Immature natural killer cell (primary cell): ENCODE data around the gene CTRB2. TPM values are rescaled to one million over a fixed set of nuclear protein-coding genes. Genes with fewer than 3 reads are reported as not detected.

Experiments
- DNase-seq, 3 donors: peaks; one replicate each; pipeline ENCODE4 v3.0.0; 2022; ENCODE audit warnings: mixed read lengths in 1 of 3
- H3K27ac Mint-ChIP-seq, 6 donors: one replicate each; pipeline ENCODE4 v1.8.0; 2020; ENCODE audit warnings: mixed read lengths in 6 of 6, mild to moderate bottlenecking in 5 of 6, inconsistent platforms in 4 of 6, moderate library complexity in 3 of 6
- H3K27me3 Mint-ChIP-seq, 3 donors: one replicate each; pipeline ENCODE4 v1.8.0; 2020 to 2021; ENCODE audit warnings: low read depth in 3 of 3, mild to moderate bottlenecking in 3 of 3, mixed read lengths in 3 of 3, moderate library complexity in 3 of 3, inconsistent platforms in 1 of 3
- H3K36me3 Mint-ChIP-seq, 3 donors: one replicate each; pipeline ENCODE4 v1.8.0; 2020; ENCODE audit warnings: mixed read lengths in 3 of 3, inconsistent platforms in 2 of 3, mild to moderate bottlenecking in 2 of 3
- H3K4me1 Mint-ChIP-seq, 2 donors: one replicate each; pipeline ENCODE4 v1.8.0; 2020; ENCODE audit warnings: inconsistent platforms in 2 of 2, mild to moderate bottlenecking in 2 of 2, mixed read lengths in 2 of 2, moderate library complexity in 1 of 2
- H3K4me3 Mint-ChIP-seq, 5 donors: one replicate each; pipeline ENCODE4 v1.8.0; 2020; ENCODE audit warnings: mild to moderate bottlenecking in 5 of 5, mixed read lengths in 5 of 5, inconsistent platforms in 3 of 5, moderate library complexity in 3 of 5
- H3K9me3 Mint-ChIP-seq, 6 donors: one replicate each; pipeline ENCODE4 v1.8.0; 2020; ENCODE audit warnings: mild to moderate bottlenecking in 6 of 6, mixed read lengths in 6 of 6, inconsistent platforms in 4 of 6, moderate library complexity in 3 of 6
- polyA plus RNA-seq, 3 donors: library from polyadenylated mRNA; unstranded; fragments of 300-500 nt; fragmentation: Illumina TruSeq; gene quantifications; one replicate each; pipeline ENCODE4 v1.2.3, GENCODE V29; 2021

The CTRB2 gene
- polyA plus RNA-seq, 3 donors from 2014 or later: not detected

DNA sequence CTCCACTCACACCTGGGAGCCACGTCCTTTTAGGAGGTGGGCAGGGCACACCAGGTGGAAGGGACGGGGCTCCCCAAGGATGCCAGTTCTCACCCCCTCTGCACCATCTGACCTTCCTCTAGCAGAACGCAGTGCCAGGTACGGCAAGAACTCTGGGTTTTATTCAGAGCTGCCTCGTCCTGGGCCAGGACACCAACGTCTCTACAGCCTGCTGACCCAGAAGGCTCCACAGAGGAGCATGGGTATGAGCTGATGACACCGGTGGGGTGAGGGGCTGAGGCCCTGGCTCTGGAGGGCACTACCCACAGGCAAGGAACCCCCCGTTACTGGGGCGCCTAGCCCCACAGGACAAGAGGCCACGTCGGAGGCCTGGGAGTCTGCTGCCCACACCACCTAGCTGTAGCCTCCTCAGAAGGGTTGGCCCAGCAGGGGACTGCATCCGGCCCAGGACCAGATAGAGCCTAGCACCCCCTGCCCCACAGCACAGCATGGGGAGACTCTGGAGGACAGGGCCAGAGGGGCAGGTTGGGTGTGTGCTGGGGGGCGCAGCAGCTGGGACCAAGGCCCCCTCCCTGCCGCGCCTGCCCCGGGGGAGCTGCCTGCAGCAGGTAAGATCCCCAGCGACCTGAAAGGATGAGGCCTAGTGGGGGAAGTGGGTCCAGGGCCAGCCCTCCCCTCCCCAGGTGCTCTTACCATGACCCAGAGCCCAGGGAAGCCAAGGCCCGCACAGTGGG lies 30.6 kb upstream of the CTRB2 start:
- no peak for DNase-seq
- H3K9me3 Mint-ChIP-seq: no peaks in the 10 kb centered on the region
- no peak overlapping the region for H3K4me3 Mint-ChIP-seq
- H3K27ac Mint-ChIP-seq: no peak overlapping the region
- H3K27me3 Mint-ChIP-seq: peaks cover 3 to 12% (median 7%) of the 10 kb centered on the region in 3 donors
- H3K4me1 Mint-ChIP-seq: peaks cover 9 to 14% of the 10 kb centered on the region in 2 donors
- no peaks in the 10 kb centered on the region for H3K36me3 Mint-ChIP-seq

- DNase-seq: no peak
- H3K27ac Mint-ChIP-seq: no peak overlapping the region
- H3K4me1 Mint-ChIP-seq: peaks cover 9 to 14% of the 10 kb centered on the region in 2 donors
- H3K4me3 Mint-ChIP-seq: no peak overlapping the region
- no peaks in the 10 kb centered on the region for H3K9me3 Mint-ChIP-seq
- no peaks in the 10 kb centered on the region for H3K36me3 Mint-ChIP-seq
- peaks cover 3 to 12% (median 11%) of the 10 kb centered on the region in 3 donors for H3K27me3 Mint-ChIP-seq
Observed at GRCh38 chr16:75236736-75237397, 29.9 kb upstream of the CTRB2 start.

GRCh38 chr16:75236232-75236631 lies 29.3 kb upstream of the CTRB2 start:
- H3K9me3 Mint-ChIP-seq: no peaks in the 10 kb centered on the region
- no peaks in the 10 kb centered on the region for H3K36me3 Mint-ChIP-seq
- peak overlapping the region in 2 of 6 donors; percentile 3 to 78 for H3K27ac Mint-ChIP-seq
- DNase-seq: peak; percentile 24 to 41 (median 41)
- H3K27me3 Mint-ChIP-seq: peaks cover 3 to 14% (median 12%) of the 10 kb centered on the region in 3 donors
- no peak overlapping the region for H3K4me3 Mint-ChIP-seq
- H3K4me1 Mint-ChIP-seq: peaks cover 9 to 14% of the 10 kb centered on the region in 2 donors

- Mint-ChIP-seq H3K4me3 (no peak overlapping the region), H3K4me1 (peaks cover 9 to 14% of the 10 kb centered on the region in 2 donors), H3K27ac (peak overlapping the region in 3 of 6 donors; percentile 3 to 78 (median 21)), H3K27me3 (peaks cover 3 to 15% (median 12%) of the 10 kb centered on the region in 3 donors), H3K36me3 (no peaks in the 10 kb centered on the region), H3K9me3 (no peaks in the 10 kb centered on the region)
- DNase-seq: no peak
Observed at GRCh38 chr16:75235721-75236193, 28.8 kb upstream of the CTRB2 start.

- Mint-ChIP-seq H3K27me3 (peaks cover 3 to 18% (median 12%) of the 10 kb centered on the region in 3 donors), H3K9me3 (no peaks in the 10 kb centered on the region)
Observed at GRCh38 chr16:75234856-75235696, 28.1 kb upstream of the CTRB2 start.

GRCh38 chr16:75233611-75233938 lies 26.6 kb upstream of the CTRB2 start:
- Mint-ChIP-seq H3K27me3 (peaks cover 0 to 18% (median 7%) of the 10 kb centered on the region in 3 donors), H3K4me3 (no peak overlapping the region), H3K4me1 (peaks cover 9 to 14% of the 10 kb centered on the region in 2 donors), H3K36me3 (no peaks in the 10 kb centered on the region), H3K27ac (no peak overlapping the region), H3K9me3 (no peaks in the 10 kb centered on the region)
- DNase-seq: no peak

More at GRCh38 chr16:75234856-75235696, 28.1 kb upstream of the CTRB2 start:
- Mint-ChIP-seq H3K36me3 (no peaks in the 10 kb centered on the region), H3K4me3 (no peak overlapping the region), H3K4me1 (peaks cover 9 to 14% of the 10 kb centered on the region in 2 donors), H3K27ac (no peak overlapping the region)
- no peak for DNase-seq

DNA sequence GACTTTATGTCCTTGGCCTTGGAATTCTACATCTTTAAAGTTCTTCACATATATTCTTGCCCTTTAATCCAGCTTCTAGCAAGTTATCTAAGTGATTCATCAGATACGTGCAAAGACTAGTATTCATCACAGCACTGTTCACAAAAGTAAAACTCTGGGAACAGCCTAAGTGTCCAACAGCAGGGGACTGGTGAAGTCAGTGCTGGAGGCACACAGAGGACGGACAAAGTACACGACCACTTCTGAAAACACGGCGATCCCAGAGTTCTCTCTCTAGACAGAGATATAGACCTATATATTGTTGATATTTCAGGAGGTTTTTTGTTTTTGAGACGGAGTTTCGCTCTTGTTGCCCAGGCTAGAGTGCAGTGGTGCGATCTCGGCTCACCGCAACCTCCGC lies 24.6 kb upstream of the CTRB2 start:
- H3K36me3 Mint-ChIP-seq: no peaks in the 10 kb centered on the region
- H3K4me1 Mint-ChIP-seq: peaks cover 9 to 14% of the 10 kb centered on the region in 2 donors
- no peaks in the 10 kb centered on the region for H3K9me3 Mint-ChIP-seq
- H3K4me3 Mint-ChIP-seq: no peak overlapping the region
- no peak overlapping the region for H3K27ac Mint-ChIP-seq
- peaks cover 2 to 20% (median 6%) of the 10 kb centered on the region in 3 donors for H3K27me3 Mint-ChIP-seq
- DNase-seq: no peak

DNA sequence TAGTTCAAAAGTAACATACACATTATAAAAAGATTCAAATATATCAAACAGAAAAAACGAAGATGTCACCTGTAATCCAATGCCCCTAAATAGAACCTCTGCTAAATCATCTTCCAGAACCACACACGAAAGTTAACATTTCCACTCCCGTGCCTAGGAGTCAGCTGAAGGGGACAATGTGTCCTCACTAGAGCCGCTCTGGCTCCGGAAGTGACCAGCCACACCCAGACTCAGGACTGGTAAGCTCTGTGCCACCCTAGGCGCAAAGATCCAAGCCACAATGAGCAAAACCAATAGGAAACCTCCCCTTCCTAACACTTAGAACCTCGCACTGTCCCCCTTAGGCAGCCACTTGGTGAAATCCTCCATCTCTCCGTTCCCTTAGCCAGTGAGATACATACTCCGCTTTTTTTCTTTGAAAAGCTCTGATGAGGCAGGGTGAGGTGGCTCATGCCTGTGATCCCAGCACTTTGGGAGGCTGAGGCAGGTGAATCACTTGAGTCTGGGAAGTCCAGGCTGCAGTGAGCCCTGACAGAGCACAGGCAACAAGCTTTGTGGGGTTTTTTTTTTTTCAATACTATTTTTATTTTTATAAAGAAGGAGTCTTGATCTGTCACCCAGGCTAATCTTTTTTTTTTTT lies 23.6 kb upstream of the CTRB2 start:
- no peaks in the 10 kb centered on the region for H3K9me3 Mint-ChIP-seq
- H3K27ac Mint-ChIP-seq: no peak overlapping the region
- peaks cover 2 to 5% of the 10 kb centered on the region in 2 donors for H3K4me1 Mint-ChIP-seq
- no peak for DNase-seq
- peaks cover 0 to 15% (median 3%) of the 10 kb centered on the region in 3 donors for H3K27me3 Mint-ChIP-seq
- H3K36me3 Mint-ChIP-seq: no peaks in the 10 kb centered on the region
- H3K4me3 Mint-ChIP-seq: no peak overlapping the region

DNA sequence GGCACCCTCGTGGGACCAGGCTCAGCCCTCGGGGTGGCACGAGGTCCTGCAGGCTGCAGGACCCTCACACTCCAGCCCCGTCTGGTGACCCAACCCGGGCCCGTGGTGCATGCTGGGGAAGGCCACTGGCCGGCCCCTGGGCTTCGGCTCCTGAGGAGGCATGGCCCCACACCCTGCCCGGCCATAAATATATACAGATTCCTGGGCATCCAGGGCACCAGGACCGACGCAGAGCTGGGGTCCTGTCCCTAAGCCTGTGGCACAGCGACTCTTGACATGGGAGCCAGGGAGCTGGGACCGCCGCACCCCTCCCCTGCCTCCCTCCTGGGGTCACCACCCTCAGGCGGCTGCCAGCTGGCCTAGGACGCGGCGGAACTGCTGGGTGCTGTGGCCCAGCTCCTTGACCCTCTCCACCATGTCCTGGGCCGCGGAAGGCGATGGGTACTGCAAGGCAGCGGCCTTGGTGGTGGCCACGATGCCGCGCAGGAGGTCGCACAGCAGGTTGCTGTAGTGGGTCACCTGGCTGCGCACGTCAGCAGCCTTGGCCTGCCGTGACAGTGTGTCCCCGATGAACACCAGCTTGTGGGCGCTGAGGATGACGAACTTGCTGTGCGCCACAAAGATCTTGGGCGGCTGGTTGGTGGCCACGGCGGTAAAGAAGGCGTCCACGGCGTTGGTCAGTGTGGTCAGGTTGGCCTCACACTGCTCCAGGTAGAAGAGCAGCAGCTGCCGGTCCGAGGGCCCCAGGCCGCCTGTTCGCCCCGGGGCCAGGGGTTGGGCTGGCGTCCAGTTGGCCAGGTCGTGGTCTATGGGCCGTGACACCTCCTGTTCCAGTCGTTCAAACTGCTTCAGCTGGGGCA lies 22.4 kb upstream of the CTRB2 start:
- no peak overlapping the region for H3K4me3 Mint-ChIP-seq
- no peaks in the 10 kb centered on the region for H3K9me3 Mint-ChIP-seq
- H3K27ac Mint-ChIP-seq: no peak overlapping the region
- H3K27me3 Mint-ChIP-seq: peaks cover 0 to 15% (median 4%) of the 10 kb centered on the region in 3 donors
- DNase-seq: no peak
- H3K36me3 Mint-ChIP-seq: no peaks in the 10 kb centered on the region
- H3K4me1 Mint-ChIP-seq: peaks cover 2 to 5% of the 10 kb centered on the region in 2 donors

DNA sequence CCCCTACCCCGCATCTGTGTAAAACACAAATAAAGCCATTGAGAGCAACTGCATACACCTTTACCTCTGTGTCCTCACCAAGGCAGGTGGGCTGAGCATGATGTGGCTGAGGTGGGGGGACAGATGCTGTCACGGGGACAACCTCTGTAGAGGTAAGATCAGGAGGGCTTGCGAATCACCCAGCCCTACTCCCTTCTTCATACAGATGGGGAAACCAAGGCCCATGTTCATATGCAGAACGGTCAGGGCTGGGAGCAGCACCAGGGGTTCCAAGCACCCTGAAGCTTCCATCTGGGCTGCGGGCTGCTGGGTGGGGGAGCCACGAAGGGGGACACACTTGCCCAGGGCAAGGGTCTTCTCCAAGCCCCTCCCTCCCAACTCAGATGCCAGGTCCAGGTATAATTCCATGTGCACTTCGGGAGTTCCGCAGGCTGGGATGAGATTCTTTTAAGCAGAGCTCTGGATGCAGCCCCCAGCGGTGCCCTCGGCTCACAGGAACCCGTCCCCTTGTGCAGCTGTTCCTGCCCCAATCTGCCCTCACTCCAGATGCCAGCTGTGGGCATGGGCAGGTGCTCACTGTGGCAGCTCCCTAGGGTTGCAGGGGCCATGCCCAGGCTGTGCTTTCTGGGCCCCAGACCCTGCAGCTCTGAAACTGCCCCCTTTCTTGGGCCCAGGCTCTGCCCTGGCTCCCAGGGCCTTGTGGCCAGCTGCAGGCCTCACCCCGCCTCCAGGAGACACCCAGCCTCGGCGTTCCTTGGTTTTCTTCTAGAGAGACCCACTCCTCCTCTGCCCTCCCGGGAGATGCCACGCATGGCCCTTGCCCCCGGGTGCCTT lies 21.4 kb upstream of the CTRB2 start:
- Mint-ChIP-seq H3K4me3 (no peak overlapping the region), H3K27me3 (peaks cover 0 to 15% (median 4%) of the 10 kb centered on the region in 3 donors), H3K27ac (no peak overlapping the region), H3K9me3 (no peaks in the 10 kb centered on the region), H3K36me3 (no peaks in the 10 kb centered on the region), H3K4me1 (no peaks in the 10 kb centered on the region)
- no peak for DNase-seq

GRCh38 chr16:75227361-75228142 lies 20.6 kb upstream of the CTRB2 start:
- no peak overlapping the region for H3K4me3 Mint-ChIP-seq
- no peaks in the 10 kb centered on the region for H3K9me3 Mint-ChIP-seq
- H3K4me1 Mint-ChIP-seq: no peaks in the 10 kb centered on the region
- H3K36me3 Mint-ChIP-seq: no peaks in the 10 kb centered on the region
- no peak for DNase-seq
- peaks cover 0 to 15% (median 4%) of the 10 kb centered on the region in 3 donors for H3K27me3 Mint-ChIP-seq
- no peak overlapping the region for H3K27ac Mint-ChIP-seq
